OCI-LY7 (cell line): Measurements from ENCODE around the gene FAM222A. TPM values are rescaled to one million over a fixed set of nuclear protein-coding genes. Genes with fewer than 3 reads are reported as not detected.

Experiments used
- BruUV-seq: library from RNA; stranded (reverse); fragments of 400-500 nt; replicated peaks from 2 replicates; lab custom pipeline; 2021; lab: Mats Ljungman, UMichigan
- CTCF ChIA-PET: fragments of 300-600 bp; sonication (Branson Sonifier 250); formaldehyde crosslinking; loops from one replicate; lab custom pipeline; 2022; ENCODE audit warnings: antibody characterized with exemption; ENCODE audit not compliant: unreplicated experiment; lab: Charles Lee
- POLR2A ChIA-PET: fragments of 300-600 bp; sonication (Branson Sonifier 250); formaldehyde crosslinking; loops from one replicate; lab custom pipeline; 2022; ENCODE audit warnings: antibody characterized with exemption; lab: Charles Lee
- DNase-seq: peaks from one replicate; pipeline ENCODE4 v3.0.0-alpha.2; 2015; ENCODE audit warnings: low spot score
- H2AFZ ChIP-seq: fragments of 200-600 bp; sonication (generic), shearing (Covaris generic); 2 replicates; pipeline ENCODE4 v1.6.1; 2014; ENCODE audit warnings: mild to moderate bottlenecking, antibody characterized with exemption, low read length, moderate library complexity
- H3K27ac ChIP-seq: fragments of 200-600 bp; sonication (generic); 2 replicates; pipeline ENCODE4 v1.5.1; 2014; ENCODE audit warnings: mixed run types, low read depth, mild to moderate bottlenecking, moderate library complexity, low read length, inconsistent platforms; ENCODE audit not compliant: poor library complexity, severe bottlenecking
- H3K36me3 ChIP-seq: fragments of 200-600 bp; sonication (generic); 2 replicates; pipeline ENCODE4 v1.6.1; 2014; ENCODE audit warnings: mild to moderate bottlenecking, antibody characterized with exemption, low read length, moderate library complexity, mixed read lengths; ENCODE audit not compliant: insufficient read depth
- H3K4me1 ChIP-seq: fragments of 200-600 bp; sonication (generic); 2 replicates; pipeline ENCODE4 v1.5.1; 2014; ENCODE audit warnings: mild to moderate bottlenecking, low read length; ENCODE audit not compliant: insufficient read depth, poor library complexity, severe bottlenecking
- H3K4me2 ChIP-seq: fragments of 200-600 bp; sonication (generic); 2 replicates; pipeline ENCODE4 v1.6.1; 2014; ENCODE audit warnings: mild to moderate bottlenecking, low read length
- H3K4me3 ChIP-seq: fragments of 200-600 bp; sonication (generic); 2 replicates; pipeline ENCODE4 v1.5.1; 2014; ENCODE audit warnings: mild to moderate bottlenecking, low read depth, low read length; ENCODE audit not compliant: poor library complexity, severe bottlenecking
- H3K79me2 ChIP-seq: fragments of 200-600 bp; sonication (generic); 2 replicates; pipeline ENCODE4 v1.6.1; 2016; ENCODE audit warnings: low read depth, mild to moderate bottlenecking, low read length, moderate library complexity, mixed read lengths; ENCODE audit not compliant: insufficient read depth
- H3K9me2 ChIP-seq: fragments of 200-600 bp; sonication (generic); 2 replicates; pipeline ENCODE4 v1.6.1; 2016; ENCODE audit warnings: mild to moderate bottlenecking, low read length, mixed read lengths; ENCODE audit not compliant: insufficient read depth
- H3K9me3 ChIP-seq: fragments of 200-600 bp; sonication (generic); 2 replicates; pipeline ENCODE4 v1.6.1; 2014; ENCODE audit warnings: mild to moderate bottlenecking, mixed run types, low read length, mixed read lengths
- H4K20me1 ChIP-seq: fragments of 200-600 bp; sonication (generic); 2 replicates; pipeline ENCODE4 v1.6.1; 2014; ENCODE audit warnings: mild to moderate bottlenecking, antibody characterized with exemption, low read length, moderate library complexity, mixed read lengths; ENCODE audit not compliant: insufficient read depth
- CTCF ChIP-seq: fragments of 200-600 bp; sonication (generic); conservative IDR thresholded peaks from 2 replicates; pipeline ENCODE4 v1.5.1; 2014; ENCODE audit warnings: mild to moderate bottlenecking, antibody characterized with exemption, low read length, moderate library complexity, mixed read lengths
- EZH2phosphoT487 ChIP-seq: fragments of 200-600 bp; sonication (generic); IDR thresholded peaks from 2 replicates; pipeline ENCODE4 v1.6.1; 2018; ENCODE audit warnings: low read depth, borderline replicate concordance, mild to moderate bottlenecking, mixed run types, antibody characterized with exemption, low read length, moderate library complexity, mixed read lengths
- intact Hi-C: fragments of 100-400 bp; cut with micrococcal nuclease; formaldehyde crosslinking; loops from one replicate; pipeline ENCODE4 v1.10.0; 2022; ENCODE audit not compliant: unreplicated experiment
- total RNA-seq, 2 experiments: library from RNA; depleted of rRNA in 1 of 2; stranded (reverse); fragments of >200 nt in 1 of 2; shearing (Covaris generic) in 1 of 2; gene quantifications; 2 replicates each; pipeline ENCODE4 v1.2.3, GENCODE V29; 2014 to 2022

FAM222A gene
- total RNA-seq, 2 experiments from 2014 or later: 0.98 to 1.8 TPM

GRCh38 chr12:109701064-109701463 lies 12.6 kb upstream of the FAM222A start:
- POLR2A ChIA-PET: interaction anchor here (1.0 kb wide), 1 partner anchor 178 kb away, joined by 3 read pairs; no protein-coding TSS in a partner anchor
- Histone ChIP-seq H3K9me3 (no peaks in the 10 kb centered on the region), H3K79me2 (no peaks in the 10 kb centered on the region), H2AFZ (no peak overlapping the region), H4K20me1 (no peaks in the 10 kb centered on the region), H3K4me1 (no peaks in the 10 kb centered on the region), H3K9me2 (no peaks in the 10 kb centered on the region), H3K4me3 (no peak overlapping the region), H3K4me2 (no peak overlapping the region), H3K27ac (no peak overlapping the region), H3K36me3 (no peaks in the 10 kb centered on the region)
- no peak for DNase-seq
- intact Hi-C loops: no loop called here
- TF ChIP-seq CTCF (no peak), EZH2phosphoT487 (no peak)
- CTCF ChIA-PET: no interaction called here
- BruUV-seq: no TSS peak

GRCh38 chr12:109702111-109702841 lies 11.3 kb upstream of the FAM222A start:
- H3K9me2 ChIP-seq: no peaks in the 10 kb centered on the region
- no peak overlapping the region for H3K27ac ChIP-seq
- no peak overlapping the region for H3K4me3 ChIP-seq
- no peak for DNase-seq
- no peak overlapping the region for H2AFZ ChIP-seq
- H3K4me2 ChIP-seq: no peak overlapping the region
- ChIA-PET CTCF (no interaction called here), POLR2A (interaction anchor here (0.6 kb wide), 1 partner anchor 1967 kb away, joined by 3 read pairs; no protein-coding TSS in a partner anchor)
- no peaks in the 10 kb centered on the region for H4K20me1 ChIP-seq
- H3K9me3 ChIP-seq: no peaks in the 10 kb centered on the region
- no peak for TF ChIP-seq CTCF
- no TSS peak for BruUV-seq
- H3K79me2 ChIP-seq: no peaks in the 10 kb centered on the region
- intact Hi-C loops: no loop called here
- H3K4me1 ChIP-seq: no peaks in the 10 kb centered on the region
- H3K36me3 ChIP-seq: no peaks in the 10 kb centered on the region

GRCh38 chr12:109703684-109704083 lies 9.9 kb upstream of the FAM222A start:
- Histone ChIP-seq H3K9me2 (no peaks in the 10 kb centered on the region), H2AFZ (no peak overlapping the region), H4K20me1 (no peaks in the 10 kb centered on the region), H3K4me3 (no peak overlapping the region), H3K9me3 (no peaks in the 10 kb centered on the region), H3K4me1 (no peaks in the 10 kb centered on the region), H3K27ac (no peak overlapping the region), H3K79me2 (no peaks in the 10 kb centered on the region), H3K4me2 (no peak overlapping the region), H3K36me3 (no peaks in the 10 kb centered on the region)
- TF ChIP-seq EZH2phosphoT487 (no peak), CTCF (no peak)
- intact Hi-C loops: no loop called here
- no TSS peak for BruUV-seq
- ChIA-PET CTCF (no interaction called here), POLR2A (no interaction called here)
- DNase-seq: no peak
